Neural cell (in vitro differentiated cells): Measurements from ENCODE around the gene TMEM94. TPM values are rescaled to one million over a fixed set of nuclear protein-coding genes. Genes with fewer than 3 reads are reported as not detected.
A peak's percentile ranks its signal among the peaks of the same experiment; 100 is the strongest.

Experiments
- H2AFZ ChIP-seq: fragments of 200-600, 300-800 bp; sonication (generic), shearing (Covaris generic); 2 replicates; pipeline ENCODE4 v1.6.0; 2014; ENCODE audit warnings: low read depth, mild to moderate bottlenecking, antibody characterized with exemption, low read length, moderate library complexity
- H3F3A ChIP-seq: fragments of 200-600 bp; shearing (Covaris generic); 2 replicates; pipeline ENCODE4 v1.6.1; 2016; ENCODE audit warnings: mild to moderate bottlenecking, moderate library complexity, mixed read lengths, antibody characterized with exemption, low read length; ENCODE audit not compliant: insufficient read depth, poor library complexity, severe bottlenecking
- H3K27ac ChIP-seq: fragments of 200-600, 300-800 bp; sonication (generic), shearing (Covaris generic); 2 replicates; pipeline ENCODE4 v1.5.1; 2014; ENCODE audit warnings: mild to moderate bottlenecking, low read length, moderate library complexity
- H3K27me3 ChIP-seq: fragments of 300-800, 200-600 bp; sonication (generic), shearing (Covaris generic); 2 replicates; pipeline ENCODE4 v1.6.0; 2014; ENCODE audit warnings: mild to moderate bottlenecking, low read depth, low read length, moderate library complexity; ENCODE audit not compliant: insufficient read depth
- H3K36me3 ChIP-seq: fragments of 300-800, 200-600 bp; sonication (generic), shearing (Covaris generic); 2 replicates; pipeline ENCODE4 v1.5.1; 2014; ENCODE audit warnings: mild to moderate bottlenecking, antibody characterized with exemption, low read length, moderate library complexity; ENCODE audit not compliant: insufficient read depth
- H3K4me2 ChIP-seq: fragments of 300-800, 200-600 bp; sonication (generic), shearing (Covaris generic); 2 replicates; pipeline ENCODE4 v1.6.0; 2014; ENCODE audit warnings: mild to moderate bottlenecking, low read length
- H3K4me3 ChIP-seq: fragments of 300-800, 200-600 bp; sonication (generic), shearing (Covaris generic); 2 replicates; pipeline ENCODE4 v1.5.1; 2014; ENCODE audit warnings: mild to moderate bottlenecking, low read length, moderate library complexity
- H3K79me2 ChIP-seq: fragments of 200-600 bp; shearing (Covaris generic); replicated peaks from 2 replicates; pipeline ENCODE4 v1.6.0; 2014; ENCODE audit warnings: mild to moderate bottlenecking, low read length, moderate library complexity; ENCODE audit not compliant: insufficient read depth
- H3K9ac ChIP-seq: fragments of 300-800, 200-600 bp; sonication (generic), shearing (Covaris generic); 2 replicates; pipeline ENCODE4 v1.6.1; 2016; ENCODE audit warnings: mild to moderate bottlenecking, low read length, mixed read lengths
- H3K9me2 ChIP-seq: fragments of 200-600 bp; shearing (Covaris generic); 2 replicates; pipeline ENCODE4 v1.6.1; 2016; ENCODE audit warnings: mild to moderate bottlenecking, low read length, mixed read lengths; ENCODE audit not compliant: insufficient read depth
- H3K9me3 ChIP-seq: fragments of 200-600, 300-800 bp; sonication (generic), shearing (Covaris generic); 2 replicates; pipeline ENCODE4 v1.6.1; 2016; ENCODE audit warnings: mild to moderate bottlenecking, mixed run types, low read length, moderate library complexity, mixed read lengths
- H4K20me1 ChIP-seq: fragments of 200-600 bp; shearing (Covaris generic); 2 replicates; pipeline ENCODE4 v1.6.1; 2016; ENCODE audit warnings: mild to moderate bottlenecking, mixed run types; ENCODE audit not compliant: insufficient read depth
- EP300 ChIP-seq: fragments of 450-650 bp; conservative IDR thresholded peaks from 2 replicates; pipeline ENCODE4 v1.6.1; 2014; ENCODE audit warnings: antibody characterized with exemption, mild to moderate bottlenecking, moderate library complexity; ENCODE audit not compliant: poor library complexity, severe bottlenecking
- EZH2 ChIP-seq: fragments of 200-600, 300-800 bp; shearing (Covaris generic), sonication (generic); IDR thresholded peaks from 2 replicates; pipeline ENCODE4 v1.6.1; 2014; ENCODE audit warnings: antibody characterized with exemption, low read length, borderline replicate concordance, mild to moderate bottlenecking; ENCODE audit not compliant: insufficient read depth, poor library complexity, severe bottlenecking
- MXI1 ChIP-seq: fragments of 450-650 bp; conservative IDR thresholded peaks from 2 replicates; pipeline ENCODE4 v1.6.1; 2014; ENCODE audit warnings: antibody characterized with exemption, mild to moderate bottlenecking; ENCODE audit not compliant: poor library complexity, severe bottlenecking
- POLR2AphosphoS5 ChIP-seq: IDR thresholded peaks from 2 replicates; pipeline ENCODE4 v1.6.1; 2012
- RAD21 ChIP-seq: fragments of 450-650 bp; conservative IDR thresholded peaks from 2 replicates; pipeline ENCODE4 v1.6.1; 2014; ENCODE audit warnings: antibody characterized with exemption, mild to moderate bottlenecking, moderate library complexity
- SMC3 ChIP-seq: fragments of 450-650 bp; conservative IDR thresholded peaks from 2 replicates; pipeline ENCODE4 v1.6.1; 2014; ENCODE audit warnings: antibody characterized with exemption, mild to moderate bottlenecking, moderate library complexity; ENCODE audit not compliant: poor library complexity
- TAF1 ChIP-seq: IDR thresholded peaks from 2 replicates; pipeline ENCODE4 v1.6.1; 2012; ENCODE audit warnings: low read depth
- polyA plus RNA-seq: library from polyadenylated mRNA; depleted of rRNA; stranded (reverse); fragments of >200 nt; gene quantifications from 2 replicates; pipeline ENCODE4 v1.2.3, GENCODE V29; 2014
- TF ChIP-seq, protein P1 (sequence below): fragments of 450-650 bp; IDR thresholded peaks from 2 replicates; pipeline ENCODE4 v1.5.1; 2014; ENCODE audit warnings: antibody characterized with exemption, mild to moderate bottlenecking, moderate library complexity; ENCODE audit not compliant: poor library complexity, severe bottlenecking
- TF ChIP-seq, protein P2 (sequence below): IDR thresholded peaks from 2 replicates; pipeline ENCODE4 v1.6.1; 2012; ENCODE audit warnings: borderline replicate concordance

The TMEM94 gene
- polyA plus RNA-seq, 1 donor from 2014 or later: 37.0 TPM

DNA sequence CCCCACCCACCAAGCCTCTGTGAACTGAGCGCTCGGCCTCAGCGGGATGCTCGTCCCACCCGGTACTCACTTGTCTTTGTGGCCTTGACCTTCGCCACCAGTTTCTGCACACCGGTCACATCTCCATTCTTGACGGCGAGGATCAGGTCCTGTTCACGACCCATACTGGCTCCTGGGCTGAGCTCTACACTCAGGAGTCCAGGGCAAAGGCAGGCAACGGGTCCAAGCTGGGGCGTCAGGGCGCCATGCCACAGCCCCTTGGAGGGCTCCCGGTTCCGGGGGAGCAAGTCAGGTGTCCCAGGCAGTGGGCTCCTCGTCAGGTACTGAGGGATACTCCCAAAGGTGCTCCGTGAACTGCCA, 57.2 kb downstream of the TMEM94 start:
- TF ChIP-seq SMC3: no peak
- no peak for TF ChIP-seq RAD21
- TF ChIP-seq POLR2AphosphoS5: no peak
- TF ChIP-seq EZH2: no peak
- Histone ChIP-seq H3K9ac (no peak overlapping the region), H2AFZ (no peak overlapping the region), H3K27me3 (no peaks in the 10 kb centered on the region), H3K9me3 (no peaks in the 10 kb centered on the region), H3K79me2 (peaks cover 17% of the 10 kb centered on the region), H3K4me3 (peak overlapping the region; percentile 95), H4K20me1 (no peaks in the 10 kb centered on the region), H3F3A (no peaks in the 10 kb centered on the region), H3K36me3 (no peaks in the 10 kb centered on the region), H3K27ac (no peak overlapping the region), H3K4me2 (no peak overlapping the region), H3K9me2 (no peaks in the 10 kb centered on the region)

DNA sequence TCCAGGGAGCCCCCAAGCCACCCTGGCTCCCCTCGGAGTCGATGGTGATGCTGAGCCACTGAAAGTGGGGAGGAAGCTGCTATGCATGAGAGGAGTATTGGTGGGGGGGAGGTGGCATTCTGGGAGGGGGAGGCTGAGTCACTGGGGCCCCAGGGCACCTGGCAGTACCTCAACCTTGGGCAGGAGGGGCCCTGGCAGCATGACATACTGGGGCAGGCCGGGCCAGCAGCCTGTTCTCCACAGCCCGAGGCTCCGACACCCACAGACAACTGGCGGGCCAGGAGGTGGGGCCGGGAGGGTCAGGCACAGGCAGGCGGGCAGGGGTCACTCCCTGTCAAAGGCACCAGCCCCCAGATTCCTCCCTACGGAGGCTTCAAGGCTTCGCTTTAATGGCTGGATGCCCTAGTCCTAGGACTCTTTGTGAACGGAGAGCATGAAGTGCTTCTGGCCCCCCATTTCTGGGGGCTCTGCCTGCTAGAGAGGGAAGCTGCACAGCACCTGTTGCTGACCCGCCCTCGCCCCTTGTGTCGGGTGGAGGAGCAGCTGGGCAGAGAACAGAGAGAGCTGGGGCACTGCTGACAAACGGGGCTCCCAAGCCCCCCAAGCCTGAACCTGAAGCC, 58.0 kb downstream of the TMEM94 start:
- H3K9ac ChIP-seq: peak overlapping the region; percentile 90
- H4K20me1 ChIP-seq: no peaks in the 10 kb centered on the region
- H3K27me3 ChIP-seq: no peaks in the 10 kb centered on the region
- peak overlapping the region; percentile 95 for H3K4me3 ChIP-seq
- no peak for TF ChIP-seq RAD21
- TF ChIP-seq POLR2AphosphoS5: no peak
- TF ChIP-seq, protein P1, sequence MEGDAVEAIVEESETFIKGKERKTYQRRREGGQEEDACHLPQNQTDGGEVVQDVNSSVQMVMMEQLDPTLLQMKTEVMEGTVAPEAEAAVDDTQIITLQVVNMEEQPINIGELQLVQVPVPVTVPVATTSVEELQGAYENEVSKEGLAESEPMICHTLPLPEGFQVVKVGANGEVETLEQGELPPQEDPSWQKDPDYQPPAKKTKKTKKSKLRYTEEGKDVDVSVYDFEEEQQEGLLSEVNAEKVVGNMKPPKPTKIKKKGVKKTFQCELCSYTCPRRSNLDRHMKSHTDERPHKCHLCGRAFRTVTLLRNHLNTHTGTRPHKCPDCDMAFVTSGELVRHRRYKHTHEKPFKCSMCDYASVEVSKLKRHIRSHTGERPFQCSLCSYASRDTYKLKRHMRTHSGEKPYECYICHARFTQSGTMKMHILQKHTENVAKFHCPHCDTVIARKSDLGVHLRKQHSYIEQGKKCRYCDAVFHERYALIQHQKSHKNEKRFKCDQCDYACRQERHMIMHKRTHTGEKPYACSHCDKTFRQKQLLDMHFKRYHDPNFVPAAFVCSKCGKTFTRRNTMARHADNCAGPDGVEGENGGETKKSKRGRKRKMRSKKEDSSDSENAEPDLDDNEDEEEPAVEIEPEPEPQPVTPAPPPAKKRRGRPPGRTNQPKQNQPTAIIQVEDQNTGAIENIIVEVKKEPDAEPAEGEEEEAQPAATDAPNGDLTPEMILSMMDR: no peak
- no peak for TF ChIP-seq EP300
- TF ChIP-seq EZH2: no peak
- TF ChIP-seq, protein P2, sequence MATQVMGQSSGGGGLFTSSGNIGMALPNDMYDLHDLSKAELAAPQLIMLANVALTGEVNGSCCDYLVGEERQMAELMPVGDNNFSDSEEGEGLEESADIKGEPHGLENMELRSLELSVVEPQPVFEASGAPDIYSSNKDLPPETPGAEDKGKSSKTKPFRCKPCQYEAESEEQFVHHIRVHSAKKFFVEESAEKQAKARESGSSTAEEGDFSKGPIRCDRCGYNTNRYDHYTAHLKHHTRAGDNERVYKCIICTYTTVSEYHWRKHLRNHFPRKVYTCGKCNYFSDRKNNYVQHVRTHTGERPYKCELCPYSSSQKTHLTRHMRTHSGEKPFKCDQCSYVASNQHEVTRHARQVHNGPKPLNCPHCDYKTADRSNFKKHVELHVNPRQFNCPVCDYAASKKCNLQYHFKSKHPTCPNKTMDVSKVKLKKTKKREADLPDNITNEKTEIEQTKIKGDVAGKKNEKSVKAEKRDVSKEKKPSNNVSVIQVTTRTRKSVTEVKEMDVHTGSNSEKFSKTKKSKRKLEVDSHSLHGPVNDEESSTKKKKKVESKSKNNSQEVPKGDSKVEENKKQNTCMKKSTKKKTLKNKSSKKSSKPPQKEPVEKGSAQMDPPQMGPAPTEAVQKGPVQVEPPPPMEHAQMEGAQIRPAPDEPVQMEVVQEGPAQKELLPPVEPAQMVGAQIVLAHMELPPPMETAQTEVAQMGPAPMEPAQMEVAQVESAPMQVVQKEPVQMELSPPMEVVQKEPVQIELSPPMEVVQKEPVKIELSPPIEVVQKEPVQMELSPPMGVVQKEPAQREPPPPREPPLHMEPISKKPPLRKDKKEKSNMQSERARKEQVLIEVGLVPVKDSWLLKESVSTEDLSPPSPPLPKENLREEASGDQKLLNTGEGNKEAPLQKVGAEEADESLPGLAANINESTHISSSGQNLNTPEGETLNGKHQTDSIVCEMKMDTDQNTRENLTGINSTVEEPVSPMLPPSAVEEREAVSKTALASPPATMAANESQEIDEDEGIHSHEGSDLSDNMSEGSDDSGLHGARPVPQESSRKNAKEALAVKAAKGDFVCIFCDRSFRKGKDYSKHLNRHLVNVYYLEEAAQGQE: no peak
- no peak for TF ChIP-seq SMC3
- no peak for TF ChIP-seq MXI1
- no peak for TF ChIP-seq TAF1
- H3K9me3 ChIP-seq: no peaks in the 10 kb centered on the region
- H3K36me3 ChIP-seq: no peaks in the 10 kb centered on the region
- peak overlapping the region; percentile 97 for H2AFZ ChIP-seq
- H3K9me2 ChIP-seq: no peaks in the 10 kb centered on the region
- H3K79me2 ChIP-seq: peaks cover 17% of the 10 kb centered on the region
- H3K27ac ChIP-seq: no peak overlapping the region
- peak overlapping the region; percentile 84 for H3K4me2 ChIP-seq
- H3F3A ChIP-seq: no peaks in the 10 kb centered on the region
